ENCODE measurements around the gene CD36. TPM values are rescaled to one million over a fixed set of nuclear protein-coding genes. Genes with fewer than 3 reads are reported as not detected.

Gene CD36
- total and polyA plus RNA-seq, 12 donors: 190 to 1,458 (median 916) TPM

- peaks cover 2 to 87% (median 38%) of the 10 kb centered on the region in 9 donors for H3K4me1 ChIP-seq
- DNase-seq: no peak
- no peaks in the 10 kb centered on the region for H3K27me3 ChIP-seq
- TF ChIP-seq CTCF (IDR thresholded peaks at IDR 0.05): no peak
- H3K36me3 ChIP-seq: no peaks in the 10 kb centered on the region
- intact Hi-C loops (cut with DNase I): loop anchor here in 5 of 10 donors (5.0 to 10.0 kb wide), 4 partner anchors 35 to 135 kb away; partner anchors contain the start of gene CD36 (in 2 of the 5)
- WGBS, 2 donors: 29 to 49% methylated on average over 4 of the region's 4 CpGs
- peak in 3 of 8 donors; percentile 16 to 50 (median 20) for ATAC-seq
- H3K4me3 ChIP-seq: peak overlapping the region in 9 of 10 donors; percentile 27 to 53 (median 39)
- H3K27ac ChIP-seq: peak overlapping the region; percentile 51 to 87 (median 74)
- no peaks in the 10 kb centered on the region for H3K9me3 ChIP-seq
These were observed 36.4 kb upstream of the CD36 start for GRCh38 chr7:80601999-80602398.

- WGBS, 2 donors: 63 to 70% methylated on average over 2 of the region's 2 CpGs
- Histone ChIP-seq H3K27ac (peak overlapping the region; percentile 51 to 87 (median 74)), H3K4me3 (peak overlapping the region in 9 of 10 donors; percentile 27 to 53 (median 39))
These were observed 34.5 kb upstream of the CD36 start for GRCh38 chr7:80603940-80604339.

GRCh38 chr7:80604436-80604835 is 34.0 kb upstream of the CD36 start:
- no peak for TF ChIP-seq CTCF (IDR thresholded peaks at IDR 0.05)
- Histone ChIP-seq H3K4me1 (peaks cover 2 to 86% (median 38%) of the 10 kb centered on the region in 9 donors), H3K9me3 (no peaks in the 10 kb centered on the region), H3K4me3 (peak overlapping the region in 7 of 10 donors; percentile 27 to 53 (median 39)), H3K36me3 (no peaks in the 10 kb centered on the region), H3K27ac (peak overlapping the region; percentile 51 to 87 (median 74)), H3K27me3 (no peaks in the 10 kb centered on the region)
- WGBS, 2 donors: 21 to 27% methylated on average over 2 of the region's 2 CpGs
- intact Hi-C loops (cut with DNase I): loop anchor here in 5 of 10 donors (5.0 to 10.0 kb wide), 4 partner anchors 33 to 137 kb away; partner anchors contain the start of gene CD36 (in 2 of the 5)
- DNase-seq (no peak), ATAC-seq (peak; percentile 75 to 94 (median 90))

More at GRCh38 chr7:80603940-80604339, 34.5 kb upstream of the CD36 start:
- TF ChIP-seq CTCF (IDR thresholded peaks at IDR 0.05): no peak
- ATAC-seq (peak in 7 of 8 donors; percentile 53 to 88 (median 76)), DNase-seq (no peak)
- H3K36me3 ChIP-seq: no peaks in the 10 kb centered on the region
- no peaks in the 10 kb centered on the region for H3K27me3 ChIP-seq
- intact Hi-C loops (cut with DNase I): loop anchor here in 5 of 10 donors (5.0 to 10.0 kb wide), 4 partner anchors 33 to 137 kb away; partner anchors contain the start of gene CD36 (in 2 of the 5)
- H3K4me1 ChIP-seq: peaks cover 2 to 85% (median 38%) of the 10 kb centered on the region in 9 donors
- no peaks in the 10 kb centered on the region for H3K9me3 ChIP-seq

GRCh38 chr7:80607136-80607535 is 31.3 kb upstream of the CD36 start:
- Histone ChIP-seq H3K27ac (peak overlapping the region; percentile 6 to 87 (median 74)), H3K4me1 (peaks cover 2 to 83% (median 53%) of the 10 kb centered on the region in 9 donors), H3K36me3 (no peaks in the 10 kb centered on the region), H3K27me3 (no peaks in the 10 kb centered on the region), H3K9me3 (no peaks in the 10 kb centered on the region), H3K4me3 (no peak overlapping the region)
- no peak for TF ChIP-seq CTCF (IDR thresholded peaks at IDR 0.05)
- intact Hi-C loops (cut with DNase I): loop anchor here in 2 of 10 donors (2.0 to 10.0 kb wide), 2 partner anchors 32 to 48 kb away; partner anchors contain the start of gene CD36 (in 1 of the 2)
- DNase-seq (no peak), ATAC-seq (no peak)
- whole genome bisulfite sequencing, 2 donors: 23 to 42% methylated on average over 1 of the region's 1 CpG

All from heart right ventricle (tissue), 16 donors.